OCI-LY7 (cell line): ENCODE measurements around the gene ELMO1.

Experiments used
- EZH2phosphoT487 ChIP-seq: fragments of 200-600 bp; sonication (generic); IDR thresholded peaks from 2 replicates; pipeline ENCODE4 v1.6.1; 2018; ENCODE audit warnings: low read depth, borderline replicate concordance, mild to moderate bottlenecking, mixed run types, antibody characterized with exemption, low read length, moderate library complexity, mixed read lengths
- TF ChIP-seq, protein P1 (sequence below): fragments of 200-600 bp; sonication (generic); conservative IDR thresholded peaks from 2 replicates; pipeline ENCODE4 v1.5.1; 2014; ENCODE audit warnings: mild to moderate bottlenecking, antibody characterized with exemption, low read length, moderate library complexity, mixed read lengths

DNA sequence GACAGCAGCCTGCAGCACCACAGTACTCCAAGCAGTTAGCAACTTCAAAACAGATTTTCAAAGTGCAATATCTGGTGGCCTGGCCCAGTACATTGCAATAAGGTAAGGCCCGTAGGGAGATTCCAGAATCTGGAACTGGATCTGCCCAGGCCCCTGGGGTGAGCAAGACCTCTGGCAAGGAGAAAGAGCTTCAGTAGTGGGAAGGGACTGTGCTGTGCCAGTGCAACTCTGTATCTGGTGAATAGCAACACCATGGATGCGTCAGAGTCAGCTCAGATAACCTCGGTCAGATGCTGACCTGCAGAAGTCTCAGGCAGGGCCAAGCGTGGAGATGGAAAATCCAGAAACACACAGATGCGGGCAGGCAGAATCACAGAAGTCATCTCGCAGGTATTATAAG is 30.3 kb downstream of the ELMO1 start:
- TF ChIP-seq, protein P1, sequence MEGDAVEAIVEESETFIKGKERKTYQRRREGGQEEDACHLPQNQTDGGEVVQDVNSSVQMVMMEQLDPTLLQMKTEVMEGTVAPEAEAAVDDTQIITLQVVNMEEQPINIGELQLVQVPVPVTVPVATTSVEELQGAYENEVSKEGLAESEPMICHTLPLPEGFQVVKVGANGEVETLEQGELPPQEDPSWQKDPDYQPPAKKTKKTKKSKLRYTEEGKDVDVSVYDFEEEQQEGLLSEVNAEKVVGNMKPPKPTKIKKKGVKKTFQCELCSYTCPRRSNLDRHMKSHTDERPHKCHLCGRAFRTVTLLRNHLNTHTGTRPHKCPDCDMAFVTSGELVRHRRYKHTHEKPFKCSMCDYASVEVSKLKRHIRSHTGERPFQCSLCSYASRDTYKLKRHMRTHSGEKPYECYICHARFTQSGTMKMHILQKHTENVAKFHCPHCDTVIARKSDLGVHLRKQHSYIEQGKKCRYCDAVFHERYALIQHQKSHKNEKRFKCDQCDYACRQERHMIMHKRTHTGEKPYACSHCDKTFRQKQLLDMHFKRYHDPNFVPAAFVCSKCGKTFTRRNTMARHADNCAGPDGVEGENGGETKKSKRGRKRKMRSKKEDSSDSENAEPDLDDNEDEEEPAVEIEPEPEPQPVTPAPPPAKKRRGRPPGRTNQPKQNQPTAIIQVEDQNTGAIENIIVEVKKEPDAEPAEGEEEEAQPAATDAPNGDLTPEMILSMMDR = no peak
- TF ChIP-seq EZH2phosphoT487 = no peak
